Measurements from ENCODE around the gene PTBP3.
"Not testable (repeated sequence)": the region's sequence is repeated elsewhere in the genome, so short reads cannot be mapped to it uniquely, and the experiment has no call there.

PTBP3 gene

GRCh38 chr9:112322701-112323377 lies 10.6 kb downstream of the PTBP3 start:
- DNase-seq, result no peak

GRCh38 chr9:112316258-112316943 lies 17.0 kb downstream of the PTBP3 start:
- no peak for DNase-seq

- DNase-seq, result no peak
These were observed 17.8 kb downstream of the PTBP3 start for GRCh38 chr9:112315331-112316257.

- DNase-seq, result no peak
These were observed 21.3 kb downstream of the PTBP3 start for GRCh38 chr9:112312139-112312538.

GRCh38 chr9:112311497-112311896 lies 21.9 kb downstream of the PTBP3 start:
- no peak for DNase-seq

GRCh38 chr9:112310826-112311225 lies 22.6 kb downstream of the PTBP3 start:
- no peak for DNase-seq

GRCh38 chr9:112308588-112308987 lies 24.8 kb downstream of the PTBP3 start:
- peak; percentile 92 for DNase-seq

- DNase-seq, result no peak
These were observed 32.0 kb downstream of the PTBP3 start for GRCh38 chr9:112301420-112301819.

GRCh38 chr9:112299514-112299913 lies 33.9 kb downstream of the PTBP3 start:
- no peak for DNase-seq

GRCh38 chr9:112296929-112297328 lies 36.5 kb downstream of the PTBP3 start:
- no peak for DNase-seq

- DNase-seq, result no peak
These were observed 38.2 kb downstream of the PTBP3 start for GRCh38 chr9:112295174-112295573.

GRCh38 chr9:112288029-112288428 lies 45.4 kb downstream of the PTBP3 start:
- no peak for DNase-seq

GRCh38 chr9:112286926-112287325 lies 46.5 kb downstream of the PTBP3 start:
- DNase-seq, result no peak

- no peak for DNase-seq
These were observed 48.4 kb downstream of the PTBP3 start for GRCh38 chr9:112285056-112285455.

- DNase-seq, result no peak
These were observed 49.7 kb downstream of the PTBP3 start for GRCh38 chr9:112283582-112284253.

- not testable (repeated sequence) for DNase-seq
These were observed 50.6 kb downstream of the PTBP3 start for GRCh38 chr9:112282841-112283240.

GRCh38 chr9:112280904-112281303 lies 52.5 kb downstream of the PTBP3 start:
- DNase-seq, result no peak

- DNase-seq, result no peak
These were observed 53.9 kb downstream of the PTBP3 start for GRCh38 chr9:112279501-112279900.

- no peak for DNase-seq
These were observed 55.3 kb downstream of the PTBP3 start for GRCh38 chr9:112278152-112278551.

GRCh38 chr9:112274600-112274999 lies 58.8 kb downstream of the PTBP3 start:
- DNase-seq, result no peak

GRCh38 chr9:112273876-112274275 lies 59.5 kb downstream of the PTBP3 start:
- DNase-seq, result no peak

- DNase-seq, result no peak
These were observed 61.8 kb downstream of the PTBP3 start for GRCh38 chr9:112271466-112272098.

- no peak for DNase-seq
These were observed 65.0 kb downstream of the PTBP3 start for GRCh38 chr9:112268413-112268812.

Data from COR-L47 (cell line).